PFSK-1 (cell line): Measurements from ENCODE around the gene CCT2.

Source experiments
- FOXP2 ChIP-seq: optimal IDR thresholded peaks from 2 replicates; pipeline ENCODE3; 2011; ENCODE audit warnings: borderline replicate concordance, control low read depth, inconsistent platforms; ENCODE audit not compliant: insufficient read depth; ENCODE audit errors: extremely low read length, extremely low read depth
- POLR2AphosphoS5 ChIP-seq: IDR thresholded peaks from 2 replicates; pipeline ENCODE4 v1.6.1; 2012; ENCODE audit warnings: low read depth, mild to moderate bottlenecking, control low read depth, low read length, moderate library complexity
- REST ChIP-seq, 2 experiments: IDR thresholded peaks; 2 replicates each; pipeline versions ENCODE4 v1.6.1 to v1.8.0; 2011 to 2012; ENCODE audit warnings: low read depth in 2 of 2, low read length in 2 of 2, control low read depth in 1 of 2, inconsistent platforms in 1 of 2, mild to moderate bottlenecking in 1 of 2, moderate library complexity in 1 of 2; ENCODE audit not compliant: insufficient read depth in 1 of 2
- SIN3A ChIP-seq: IDR thresholded peaks from 2 replicates; pipeline ENCODE4 v1.6.1; 2012; ENCODE audit warnings: mild to moderate bottlenecking, low read length, moderate library complexity, borderline replicate concordance; ENCODE audit not compliant: insufficient read depth
- TAF1 ChIP-seq: IDR thresholded peaks from 2 replicates; pipeline ENCODE4 v1.6.1; 2012; ENCODE audit warnings: low read length, control low read depth, borderline replicate concordance; ENCODE audit not compliant: insufficient read depth

The CCT2 gene

GRCh38 chr12:69555461-69555860 is 29.8 kb upstream of the CCT2 start:
- TF ChIP-seq POLR2AphosphoS5: no peak
- no peak for TF ChIP-seq REST (IDR thresholded peaks at IDR 0.05; ENCODE audit: insufficient read depth in 1 of 2, low read depth in 2 of 2, low read length in 2 of 2)
- TF ChIP-seq TAF1: no peak
- no peak for TF ChIP-seq FOXP2
- TF ChIP-seq SIN3A: no peak

- TF ChIP-seq POLR2AphosphoS5 (no peak), SIN3A (no peak), FOXP2 (no peak), TAF1 (no peak), REST (IDR thresholded peaks at IDR 0.05; ENCODE audit: insufficient read depth in 1 of 2, low read depth in 2 of 2, low read length in 2 of 2) (no peak)
Measured at GRCh38 chr12:69556383-69556782, 28.9 kb upstream of the CCT2 start.

- no peak for TF ChIP-seq POLR2AphosphoS5
- no peak for TF ChIP-seq REST (IDR thresholded peaks at IDR 0.05; ENCODE audit: insufficient read depth in 1 of 2, low read depth in 2 of 2, low read length in 2 of 2)
Measured at GRCh38 chr12:69563166-69563762, 22.0 kb upstream of the CCT2 start.

- TF ChIP-seq SIN3A: no peak
- TF ChIP-seq TAF1: no peak
- TF ChIP-seq REST (IDR thresholded peaks at IDR 0.05; ENCODE audit: insufficient read depth in 1 of 2, low read depth in 2 of 2, low read length in 2 of 2): no peak
- no peak for TF ChIP-seq POLR2AphosphoS5
- no peak for TF ChIP-seq FOXP2
Measured at GRCh38 chr12:69566603-69567002, 18.7 kb upstream of the CCT2 start.

- TF ChIP-seq REST (IDR thresholded peaks at IDR 0.05; ENCODE audit: insufficient read depth in 1 of 2, low read depth in 2 of 2, low read length in 2 of 2) (no peak), TAF1 (no peak), FOXP2 (no peak), POLR2AphosphoS5 (no peak), SIN3A (no peak)
Measured at GRCh38 chr12:69569236-69569635, 16.0 kb upstream of the CCT2 start.
